Cerebellar nuclear complex (tissue), 1 donor: ENCODE measurements around the gene SMCO4.

Experiments used
- DNase-seq, 2 experiments: peaks; one replicate each; lab custom pipeline; 2025; lab: John Stamatoyannopoulos, UW

Gene SMCO4

DNA sequence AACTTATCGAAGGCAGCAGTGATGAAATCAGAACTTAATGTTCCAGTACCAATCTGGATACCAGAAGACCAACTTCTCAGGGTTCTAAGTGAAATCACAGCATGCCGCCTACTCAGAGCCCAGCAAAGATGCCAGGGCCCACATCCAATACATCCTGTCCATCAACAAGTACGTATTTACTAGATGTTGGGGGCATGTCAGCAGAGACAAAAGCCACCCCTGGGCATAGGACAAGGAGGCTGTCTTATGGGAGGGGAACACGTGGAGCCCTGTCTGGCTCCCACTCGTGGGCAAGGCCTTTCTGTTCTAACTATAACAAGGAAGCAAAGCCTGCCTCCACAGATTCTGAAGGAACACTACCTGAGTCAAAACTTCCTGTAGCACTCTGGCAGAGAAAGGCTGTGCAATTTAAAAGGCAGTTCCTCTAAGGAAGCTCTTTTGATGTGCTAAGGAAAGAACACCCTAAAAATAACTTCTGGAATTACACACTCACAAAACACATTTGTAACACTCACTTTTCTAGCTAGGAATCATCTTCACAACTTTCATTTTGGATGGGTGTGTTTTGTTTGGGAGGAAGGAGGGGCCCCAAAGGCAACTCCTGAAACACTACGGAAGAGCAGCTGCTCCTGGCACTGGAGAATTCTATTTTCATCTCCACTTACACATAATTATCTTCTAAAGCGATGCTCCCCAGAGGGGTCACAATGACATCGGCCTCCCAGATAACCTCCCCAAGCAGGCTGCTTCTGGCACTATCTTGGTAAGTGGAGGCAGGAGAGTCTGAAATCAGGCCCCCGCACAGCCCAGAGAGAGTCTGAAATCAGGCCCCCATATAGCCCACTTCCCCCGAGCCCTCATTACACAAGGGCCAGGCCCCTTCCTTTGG is 14.2 kb downstream of the SMCO4 start:
- DNase-seq: no peak

- DNase-seq: no peak
Observed at GRCh38 chr11:93528252-93528651, 14.9 kb downstream of the SMCO4 start.

- no peak for DNase-seq
Observed at GRCh38 chr11:93526641-93527583, 16.3 kb downstream of the SMCO4 start.

- no peak for DNase-seq
Observed at GRCh38 chr11:93526346-93526633, 16.9 kb downstream of the SMCO4 start.

DNA sequence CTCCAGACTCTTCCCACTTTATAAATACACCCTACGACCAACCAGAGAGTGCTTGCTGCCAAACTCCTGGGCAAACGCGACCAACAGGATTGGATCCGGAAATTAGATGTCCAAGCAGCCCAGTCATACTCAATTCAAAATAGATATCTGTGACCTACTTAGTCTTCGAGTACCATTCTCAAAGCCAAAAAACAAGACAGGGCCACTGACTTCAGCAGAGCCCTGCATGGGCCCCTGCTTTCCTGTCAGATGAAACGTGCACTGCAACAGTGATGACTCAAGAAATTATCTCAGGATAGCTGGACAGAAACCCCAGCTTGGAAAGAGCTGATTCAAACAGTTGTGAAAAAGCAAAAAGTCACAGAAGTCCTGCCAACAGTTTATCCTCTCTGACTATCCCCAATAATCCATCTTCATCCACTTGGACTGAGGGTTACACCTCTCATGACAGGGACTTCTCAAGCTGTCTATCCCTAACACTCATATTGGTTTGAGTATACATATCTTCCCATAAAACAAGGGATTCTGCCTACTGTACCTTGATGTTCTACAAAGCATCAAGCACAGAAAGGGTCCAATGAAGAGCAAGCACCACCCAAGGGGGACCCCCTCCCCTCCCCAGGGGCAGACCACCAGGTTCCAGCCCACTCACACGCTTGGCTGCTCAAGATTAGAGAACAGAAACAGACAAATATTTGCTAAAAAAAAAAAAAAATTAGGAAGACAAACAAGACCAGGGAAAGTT is 17.4 kb downstream of the SMCO4 start:
- DNase-seq: no peak

DNA sequence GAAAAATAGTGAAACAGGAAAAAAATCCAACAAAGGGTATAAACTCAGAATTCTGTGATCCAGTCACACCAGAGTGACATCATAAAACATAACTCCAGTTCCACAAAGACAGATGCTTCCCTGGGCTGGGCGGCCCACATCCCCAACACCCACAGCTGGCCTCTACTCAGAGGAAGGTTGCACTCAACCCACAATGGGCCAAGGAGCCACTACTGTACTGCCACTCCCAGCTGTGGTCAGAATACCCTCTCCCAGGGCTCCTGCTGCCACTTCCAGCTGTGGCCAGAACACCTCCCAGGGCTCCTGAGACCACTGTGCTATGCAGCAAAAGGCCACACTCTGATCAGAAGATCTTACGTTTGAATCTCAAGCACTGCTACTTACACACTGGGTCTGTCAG is 18.3 kb downstream of the SMCO4 start:
- DNase-seq: no peak

GRCh38 chr11:93524173-93524536 is 19.0 kb downstream of the SMCO4 start:
- DNase-seq: no peak

DNA sequence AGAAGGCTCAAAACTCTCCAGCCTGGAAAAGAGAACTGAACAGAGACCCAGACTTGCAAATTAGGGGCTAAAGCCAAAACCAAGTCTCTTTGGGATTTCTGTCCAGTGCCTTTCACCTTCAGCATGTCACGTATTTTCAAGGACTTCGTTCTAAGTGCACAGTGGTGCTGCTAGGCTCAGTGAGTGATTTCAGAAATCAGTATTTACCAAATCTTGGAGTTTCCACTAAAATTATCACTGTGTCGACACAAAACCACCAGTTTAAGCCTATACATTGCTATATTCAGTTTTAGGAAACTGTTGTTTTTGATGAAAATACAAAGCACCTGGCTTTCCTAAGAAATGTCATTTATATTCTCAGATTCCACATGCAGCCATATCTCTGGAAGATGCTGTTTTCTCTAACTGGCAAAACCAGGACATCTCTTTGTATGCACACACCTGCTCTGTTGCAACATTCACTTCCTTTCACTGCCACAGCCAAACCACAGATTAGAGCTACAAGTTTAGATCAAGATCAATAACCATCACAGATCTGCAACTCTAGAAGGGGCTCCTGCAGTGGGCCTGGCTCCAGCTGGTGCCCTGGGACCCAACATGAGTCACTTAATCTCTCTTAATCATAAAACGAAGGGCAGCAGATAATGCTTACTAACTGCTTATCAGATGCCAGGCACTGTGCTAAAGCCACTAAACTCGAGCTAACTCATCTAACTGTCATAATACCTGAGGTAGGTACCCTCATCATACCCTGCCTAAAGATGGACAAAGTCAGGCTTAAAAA is 22.3 kb downstream of the SMCO4 start:
- no peak for DNase-seq

DNA sequence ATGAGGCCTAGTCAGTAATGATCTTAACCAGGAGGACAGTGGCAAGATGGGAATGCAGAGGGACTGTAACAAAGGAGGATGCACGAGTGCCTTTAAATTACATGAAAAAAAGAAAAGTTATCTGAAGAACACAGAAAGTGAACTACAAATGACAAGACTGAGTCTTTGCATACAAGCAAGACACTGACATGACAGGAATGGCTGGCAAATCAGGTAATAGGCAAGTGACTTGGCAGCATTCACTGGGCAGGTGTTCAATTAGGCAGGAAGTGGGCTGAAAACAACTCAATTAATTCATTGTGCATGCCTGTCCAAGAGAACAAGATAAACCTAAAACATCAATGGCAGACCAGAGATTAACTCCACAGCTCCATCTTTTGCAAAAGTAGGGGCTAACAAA is 24.0 kb downstream of the SMCO4 start:
- DNase-seq: no peak

DNA sequence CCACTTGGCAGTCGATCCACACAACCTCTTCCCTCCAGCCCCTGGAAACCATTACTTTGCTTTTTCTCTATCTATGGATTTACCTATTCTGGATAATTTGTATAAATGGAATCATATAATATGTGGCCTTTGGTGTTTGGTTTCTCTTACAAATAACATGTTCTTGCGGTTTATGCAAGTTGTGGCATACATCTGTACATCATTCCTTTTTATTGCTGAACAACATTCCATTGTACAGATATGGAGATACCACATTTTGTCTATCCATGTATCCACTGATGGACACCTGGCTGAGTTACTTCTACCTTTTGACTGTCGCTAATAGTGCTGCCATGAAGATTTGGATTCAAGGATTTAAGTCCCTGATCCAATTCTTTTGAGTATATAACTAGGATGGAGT is 25.1 kb downstream of the SMCO4 start:
- no peak for DNase-seq

- DNase-seq: no peak
Observed at GRCh38 chr11:93517611-93518010, 25.6 kb downstream of the SMCO4 start.

DNA sequence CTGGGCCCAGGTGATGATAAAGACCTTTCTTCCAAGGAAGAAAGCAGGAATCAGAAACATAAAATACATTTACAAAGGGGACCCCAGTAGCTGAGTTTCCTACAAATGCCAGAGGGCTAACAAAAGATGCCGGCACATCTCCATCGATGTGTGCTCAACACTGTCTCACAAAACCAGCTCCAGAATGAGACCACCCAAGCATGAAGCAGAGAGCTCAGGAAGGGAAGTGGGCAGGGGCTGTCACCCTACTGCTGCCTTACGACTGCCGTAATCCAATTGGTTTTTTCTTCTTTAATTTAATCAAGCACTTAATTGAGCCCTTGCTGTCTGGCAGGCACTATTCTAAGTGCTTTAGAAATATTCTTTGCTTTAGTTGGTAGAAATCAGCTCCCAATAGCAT is 26.1 kb downstream of the SMCO4 start:
- DNase-seq: no peak

- no peak for DNase-seq
Observed at GRCh38 chr11:93515441-93516025, 27.7 kb downstream of the SMCO4 start.

GRCh38 chr11:93514712-93515111 is 28.5 kb downstream of the SMCO4 start:
- DNase-seq: no peak

GRCh38 chr11:93513772-93514171 is 29.4 kb downstream of the SMCO4 start:
- no peak for DNase-seq

DNA sequence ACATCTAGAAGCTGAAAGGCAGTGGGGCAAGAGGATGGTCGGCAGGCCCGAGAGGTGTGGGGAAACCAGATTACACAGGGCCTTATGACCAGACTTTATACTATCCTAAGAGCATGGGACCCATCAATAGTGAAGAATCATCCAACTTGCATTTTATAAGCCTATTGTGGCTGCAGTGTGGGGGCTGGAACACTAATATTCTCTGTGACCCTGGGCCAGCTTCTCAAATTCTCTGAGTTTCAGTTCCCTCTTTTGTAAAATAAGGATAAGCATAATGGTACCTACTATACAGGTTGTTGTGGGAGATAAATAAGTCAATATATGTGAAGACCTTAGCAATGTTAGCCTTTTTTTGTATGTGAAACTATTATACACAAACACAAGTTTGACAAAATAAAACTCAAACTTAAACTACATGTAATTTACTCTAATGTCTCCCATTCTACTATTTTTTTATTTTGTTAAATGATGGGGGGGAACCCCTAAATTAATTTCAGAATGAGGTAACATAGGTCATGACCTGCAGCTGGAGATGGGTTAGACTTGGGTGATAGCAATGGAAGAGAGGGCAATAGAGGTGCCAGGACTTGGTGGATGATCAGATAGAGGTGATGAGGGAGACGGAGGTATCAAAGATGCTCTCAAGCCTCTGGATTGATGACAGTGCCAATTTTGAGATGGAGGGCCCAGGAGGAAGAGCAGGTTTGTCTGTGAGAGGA is 30.1 kb downstream of the SMCO4 start:
- DNase-seq: no peak

DNA sequence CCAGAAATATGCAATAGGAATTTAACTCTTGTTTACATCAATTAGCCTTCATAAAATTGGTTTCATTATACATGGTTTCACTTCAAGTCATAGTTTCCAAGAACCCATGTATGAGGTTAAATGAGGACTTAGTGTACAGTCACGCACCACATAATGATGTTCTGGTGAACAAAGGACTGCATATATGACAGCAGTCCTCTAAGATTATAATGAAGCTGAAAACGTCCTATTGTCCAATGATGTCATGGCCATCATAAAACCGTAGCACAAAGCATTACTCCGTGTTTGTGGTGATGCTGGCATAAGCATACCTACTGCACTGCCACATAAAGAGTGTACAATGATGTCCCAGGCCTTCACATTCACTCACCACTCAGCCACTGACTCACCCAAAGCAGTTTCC is 31.1 kb downstream of the SMCO4 start:
- DNase-seq: no peak

DNA sequence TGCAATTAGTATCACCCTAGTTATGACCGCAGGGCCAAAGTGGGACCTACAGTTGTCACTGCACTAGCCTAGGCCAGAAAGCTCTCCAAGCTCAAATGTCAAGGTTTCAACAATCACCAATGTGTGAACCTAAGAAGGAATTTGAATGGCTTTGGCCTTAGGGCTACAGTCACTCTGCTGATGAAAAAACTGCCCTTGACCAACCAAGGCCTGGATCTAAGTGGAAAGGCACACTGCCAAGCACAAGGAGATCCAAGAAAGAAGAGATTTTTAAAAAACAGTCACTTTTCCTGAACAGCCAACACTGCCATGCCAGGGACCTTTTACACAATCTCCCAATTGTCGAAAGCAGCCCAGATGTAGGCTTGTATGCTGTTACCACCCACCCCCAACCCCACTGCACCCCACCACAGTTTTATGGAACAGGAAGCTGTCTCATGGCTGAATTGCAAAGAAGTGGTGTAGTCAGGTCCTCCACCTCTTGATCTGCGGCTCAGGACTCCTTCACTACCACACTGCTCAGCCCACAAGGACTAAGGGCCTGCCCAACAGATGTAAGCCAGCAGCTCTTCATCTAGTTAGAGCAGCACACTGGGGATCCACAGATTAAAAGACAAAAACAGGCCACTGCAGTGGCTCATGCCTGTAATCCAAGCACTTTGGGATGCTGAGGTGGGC is 32.9 kb downstream of the SMCO4 start:
- DNase-seq: no peak

GRCh38 chr11:93507517-93507916 is 35.7 kb downstream of the SMCO4 start:
- no peak for DNase-seq

- DNase-seq: no peak
Observed at GRCh38 chr11:93505703-93506102, 37.5 kb downstream of the SMCO4 start.
